Neural cell (in vitro differentiated cells): ENCODE results near the gene ALDH7A1. TPM values are rescaled to one million over a fixed set of nuclear protein-coding genes. Genes with fewer than 3 reads are reported as not detected.

Source experiments
- H2AFZ ChIP-seq: fragments of 200-600, 300-800 bp; sonication (generic), shearing (Covaris generic); 2 replicates; pipeline ENCODE4 v1.6.0; 2014; ENCODE audit warnings: low read depth, mild to moderate bottlenecking, antibody characterized with exemption, low read length, moderate library complexity
- H3F3A ChIP-seq: fragments of 200-600 bp; shearing (Covaris generic); 2 replicates; pipeline ENCODE4 v1.6.1; 2016; ENCODE audit warnings: mild to moderate bottlenecking, moderate library complexity, mixed read lengths, antibody characterized with exemption, low read length; ENCODE audit not compliant: insufficient read depth, poor library complexity, severe bottlenecking
- H3K27ac ChIP-seq: fragments of 200-600, 300-800 bp; sonication (generic), shearing (Covaris generic); 2 replicates; pipeline ENCODE4 v1.5.1; 2014; ENCODE audit warnings: mild to moderate bottlenecking, low read length, moderate library complexity
- H3K27me3 ChIP-seq: fragments of 300-800, 200-600 bp; sonication (generic), shearing (Covaris generic); 2 replicates; pipeline ENCODE4 v1.6.0; 2014; ENCODE audit warnings: mild to moderate bottlenecking, low read depth, low read length, moderate library complexity; ENCODE audit not compliant: insufficient read depth
- H3K36me3 ChIP-seq: fragments of 300-800, 200-600 bp; sonication (generic), shearing (Covaris generic); 2 replicates; pipeline ENCODE4 v1.5.1; 2014; ENCODE audit warnings: mild to moderate bottlenecking, antibody characterized with exemption, low read length, moderate library complexity; ENCODE audit not compliant: insufficient read depth
- H3K4me2 ChIP-seq: fragments of 300-800, 200-600 bp; sonication (generic), shearing (Covaris generic); 2 replicates; pipeline ENCODE4 v1.6.0; 2014; ENCODE audit warnings: mild to moderate bottlenecking, low read length
- H3K4me3 ChIP-seq: fragments of 300-800, 200-600 bp; sonication (generic), shearing (Covaris generic); 2 replicates; pipeline ENCODE4 v1.5.1; 2014; ENCODE audit warnings: mild to moderate bottlenecking, low read length, moderate library complexity
- H3K79me2 ChIP-seq: fragments of 200-600 bp; shearing (Covaris generic); replicated peaks from 2 replicates; pipeline ENCODE4 v1.6.0; 2014; ENCODE audit warnings: mild to moderate bottlenecking, low read length, moderate library complexity; ENCODE audit not compliant: insufficient read depth
- H3K9ac ChIP-seq: fragments of 300-800, 200-600 bp; sonication (generic), shearing (Covaris generic); 2 replicates; pipeline ENCODE4 v1.6.1; 2016; ENCODE audit warnings: mild to moderate bottlenecking, low read length, mixed read lengths
- H3K9me2 ChIP-seq: fragments of 200-600 bp; shearing (Covaris generic); 2 replicates; pipeline ENCODE4 v1.6.1; 2016; ENCODE audit warnings: mild to moderate bottlenecking, low read length, mixed read lengths; ENCODE audit not compliant: insufficient read depth
- H3K9me3 ChIP-seq: fragments of 200-600, 300-800 bp; sonication (generic), shearing (Covaris generic); 2 replicates; pipeline ENCODE4 v1.6.1; 2016; ENCODE audit warnings: mild to moderate bottlenecking, mixed run types, low read length, moderate library complexity, mixed read lengths
- H4K20me1 ChIP-seq: fragments of 200-600 bp; shearing (Covaris generic); 2 replicates; pipeline ENCODE4 v1.6.1; 2016; ENCODE audit warnings: mild to moderate bottlenecking, mixed run types; ENCODE audit not compliant: insufficient read depth
- CTCF ChIP-seq: fragments of 450-650 bp; IDR thresholded peaks from 2 replicates; pipeline ENCODE4 v1.5.1; 2014; ENCODE audit warnings: antibody characterized with exemption, mild to moderate bottlenecking, moderate library complexity; ENCODE audit not compliant: poor library complexity, severe bottlenecking
- EP300 ChIP-seq: fragments of 450-650 bp; conservative IDR thresholded peaks from 2 replicates; pipeline ENCODE4 v1.6.1; 2014; ENCODE audit warnings: antibody characterized with exemption, mild to moderate bottlenecking, moderate library complexity; ENCODE audit not compliant: poor library complexity, severe bottlenecking
- EZH2 ChIP-seq: fragments of 200-600, 300-800 bp; shearing (Covaris generic), sonication (generic); IDR thresholded peaks from 2 replicates; pipeline ENCODE4 v1.6.1; 2014; ENCODE audit warnings: antibody characterized with exemption, low read length, borderline replicate concordance, mild to moderate bottlenecking; ENCODE audit not compliant: insufficient read depth, poor library complexity, severe bottlenecking
- MXI1 ChIP-seq: fragments of 450-650 bp; conservative IDR thresholded peaks from 2 replicates; pipeline ENCODE4 v1.6.1; 2014; ENCODE audit warnings: antibody characterized with exemption, mild to moderate bottlenecking; ENCODE audit not compliant: poor library complexity, severe bottlenecking
- POLR2AphosphoS5 ChIP-seq: IDR thresholded peaks from 2 replicates; pipeline ENCODE4 v1.6.1; 2012
- RAD21 ChIP-seq: fragments of 450-650 bp; conservative IDR thresholded peaks from 2 replicates; pipeline ENCODE4 v1.6.1; 2014; ENCODE audit warnings: antibody characterized with exemption, mild to moderate bottlenecking, moderate library complexity
- REST ChIP-seq: IDR thresholded peaks from 2 replicates; pipeline ENCODE4 v1.6.1; 2012; ENCODE audit warnings: borderline replicate concordance
- SMC3 ChIP-seq: fragments of 450-650 bp; conservative IDR thresholded peaks from 2 replicates; pipeline ENCODE4 v1.6.1; 2014; ENCODE audit warnings: antibody characterized with exemption, mild to moderate bottlenecking, moderate library complexity; ENCODE audit not compliant: poor library complexity
- TAF1 ChIP-seq: IDR thresholded peaks from 2 replicates; pipeline ENCODE4 v1.6.1; 2012; ENCODE audit warnings: low read depth
- polyA plus RNA-seq: library from polyadenylated mRNA; depleted of rRNA; stranded (reverse); fragments of >200 nt; gene quantifications from 2 replicates; pipeline ENCODE4 v1.2.3, GENCODE V29; 2014

ALDH7A1 gene
- polyA plus RNA-seq, 1 donor from 2014 or later = 23.4 TPM

- no peak overlapping the region for H3K4me3 ChIP-seq
- no peak overlapping the region for H3K9ac ChIP-seq
- H3K4me2 ChIP-seq = no peak overlapping the region
- H3K36me3 ChIP-seq = no peaks in the 10 kb centered on the region
- no peaks in the 10 kb centered on the region for H3K9me3 ChIP-seq
- TF ChIP-seq EZH2 = no peak
- TF ChIP-seq POLR2AphosphoS5 = no peak
- TF ChIP-seq MXI1 = no peak
- TF ChIP-seq REST = no peak
- no peak for TF ChIP-seq TAF1
- TF ChIP-seq EP300 = no peak
- TF ChIP-seq CTCF = no peak
- TF ChIP-seq RAD21 = no peak
- TF ChIP-seq SMC3 = no peak
- H3K9me2 ChIP-seq = no peaks in the 10 kb centered on the region
- H3K27me3 ChIP-seq = no peaks in the 10 kb centered on the region
- no peak overlapping the region for H3K27ac ChIP-seq
- no peak overlapping the region for H2AFZ ChIP-seq
- no peaks in the 10 kb centered on the region for H3F3A ChIP-seq
- H3K79me2 ChIP-seq = no peaks in the 10 kb centered on the region
- no peaks in the 10 kb centered on the region for H4K20me1 ChIP-seq
These were observed 17.6 kb downstream of the ALDH7A1 start for GRCh38 chr5:126577415-126577814.

DNA sequence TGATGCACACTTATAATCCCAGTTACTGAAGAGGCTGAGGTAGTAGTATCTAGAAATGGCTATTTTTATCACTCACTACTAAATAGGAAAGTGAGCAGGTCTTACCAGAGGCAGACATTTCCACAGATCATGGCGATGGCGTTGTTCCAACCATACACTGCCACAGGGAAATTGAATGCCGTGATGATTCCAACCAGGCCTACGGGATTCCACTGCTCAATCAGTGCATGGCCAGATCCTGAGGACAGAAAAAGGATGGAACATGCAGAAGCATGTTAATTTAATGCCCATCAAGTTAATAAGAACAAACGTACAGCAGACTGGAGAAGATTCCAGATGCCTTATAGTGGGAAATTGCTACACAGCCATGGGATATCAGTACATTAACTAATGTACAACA, 18.0 kb downstream of the ALDH7A1 start:
- Histone ChIP-seq H3K27me3 (no peaks in the 10 kb centered on the region), H3K9me2 (no peaks in the 10 kb centered on the region), H3F3A (no peaks in the 10 kb centered on the region), H4K20me1 (no peaks in the 10 kb centered on the region), H3K9ac (no peak overlapping the region), H3K36me3 (no peaks in the 10 kb centered on the region), H3K4me3 (no peak overlapping the region), H2AFZ (no peak overlapping the region), H3K4me2 (no peak overlapping the region), H3K27ac (no peak overlapping the region), H3K79me2 (no peaks in the 10 kb centered on the region), H3K9me3 (no peaks in the 10 kb centered on the region)
- TF ChIP-seq POLR2AphosphoS5 (no peak), MXI1 (no peak), REST (no peak), RAD21 (no peak), TAF1 (no peak), EZH2 (no peak), SMC3 (no peak), CTCF (no peak), EP300 (no peak)
